Neural progenitor cell (in vitro differentiated cells): Measurements from ENCODE around the gene SDCCAG8. TPM values are rescaled to one million over a fixed set of nuclear protein-coding genes. Genes with fewer than 3 reads are reported as not detected.

Source experiments
- DNase-seq: peaks from one replicate; pipeline ENCODE4 v3.0.0-alpha.2; 2016; ENCODE audit warnings: low spot score
- H2AFZ ChIP-seq: fragments of 200-600 bp; sonication (generic); replicated peaks from 2 replicates; pipeline ENCODE4 v1.6.1; 2016; ENCODE audit warnings: antibody characterized with exemption
- H3F3A ChIP-seq: fragments of 200-600 bp; sonication (generic); 2 replicates; pipeline ENCODE4 v1.6.1; 2016; ENCODE audit warnings: antibody characterized with exemption, low read depth
- H3K27ac ChIP-seq: fragments of 200-600 bp; sonication (generic); 2 replicates; pipeline ENCODE4 v1.5.1; 2016; ENCODE audit warnings: mild to moderate bottlenecking
- H3K27me3 ChIP-seq: fragments of 200-600 bp; sonication (generic); 2 replicates; pipeline ENCODE4 v1.6.1; 2016; ENCODE audit warnings: mild to moderate bottlenecking, moderate library complexity
- H3K36me3 ChIP-seq: fragments of 200-600 bp; sonication (generic); 2 replicates; pipeline ENCODE4 v1.5.1; 2016
- H3K4me1 ChIP-seq: fragments of 200-600 bp; sonication (generic); 2 replicates; pipeline ENCODE4 v1.6.1; 2016; ENCODE audit warnings: mixed run types
- H3K4me2 ChIP-seq: fragments of 200-600 bp; sonication (generic); 2 replicates; pipeline ENCODE4 v1.6.1; 2016
- H3K4me3 ChIP-seq: fragments of 200-600 bp; sonication (generic); 2 replicates; pipeline ENCODE4 v1.5.1; 2016
- H3K79me2 ChIP-seq: fragments of 200-600 bp; sonication (generic); 2 replicates; pipeline ENCODE4 v1.6.1; 2016; ENCODE audit warnings: low read depth
- H3K9ac ChIP-seq: fragments of 200-600 bp; sonication (generic); 2 replicates; pipeline ENCODE4 v1.6.1; 2016
- H3K9me3 ChIP-seq: fragments of 200-600 bp; sonication (generic); 2 replicates; pipeline ENCODE4 v1.5.1; 2016; ENCODE audit warnings: low read depth
- H4K20me1 ChIP-seq: fragments of 200-600 bp; sonication (generic); 2 replicates; pipeline ENCODE4 v1.6.1; 2016; ENCODE audit warnings: low read depth
- H3K27ac Mint-ChIP-seq: 3 replicates; pipeline ENCODE4 v1.8.0; 2021; ENCODE audit warnings: mixed read lengths
- H3K27me3 Mint-ChIP-seq: 2 replicates; pipeline ENCODE4 v1.8.0; 2022; ENCODE audit warnings: low read depth, mild to moderate bottlenecking, inconsistent platforms, moderate library complexity, mixed read lengths; ENCODE audit not compliant: insufficient read depth
- H3K36me3 Mint-ChIP-seq: 3 replicates; pipeline ENCODE4 v1.8.0; 2021; ENCODE audit warnings: mixed read lengths
- H3K4me1 Mint-ChIP-seq: 3 replicates; pipeline ENCODE4 v1.8.0; 2021; ENCODE audit warnings: mixed read lengths
- H3K4me3 Mint-ChIP-seq: 3 replicates; pipeline ENCODE4 v1.8.0; 2021; ENCODE audit warnings: mild to moderate bottlenecking, moderate library complexity, mixed read lengths
- H3K9me3 Mint-ChIP-seq: 3 replicates; pipeline ENCODE4 v1.8.0; 2020; ENCODE audit warnings: mixed read lengths
- CTCF ChIP-seq: fragments of 200-600 bp; sonication (generic); IDR thresholded peaks from 2 replicates; pipeline ENCODE4 v1.5.1; 2017; ENCODE audit warnings: antibody characterized with exemption, mild to moderate bottlenecking
- EZH2 ChIP-seq: fragments of 200-600 bp; sonication (generic); IDR thresholded peaks from 2 replicates; pipeline ENCODE4 v1.6.1; 2017; ENCODE audit warnings: antibody characterized with exemption, mild to moderate bottlenecking, moderate library complexity
- EZH2phosphoT487 ChIP-seq: fragments of 200-600 bp; sonication (generic); IDR thresholded peaks from 2 replicates; pipeline ENCODE4 v1.6.1; 2017; ENCODE audit warnings: antibody characterized with exemption
- total RNA-seq: library from RNA; depleted of rRNA; stranded (reverse); fragments of >200 nt; gene quantifications from 2 replicates; pipeline ENCODE4 v1.2.3, GENCODE V29; 2015; ENCODE audit warnings: low replicate concordance

Gene SDCCAG8
- total RNA-seq, 1 donor from 2014 or later = 30.3 TPM

GRCh38 chr1:243434594-243434993 lies 178.8 kb downstream of the SDCCAG8 start:
- H3K27me3 ChIP-seq = no peaks in the 10 kb centered on the region
- no peaks in the 10 kb centered on the region for H3K36me3 ChIP-seq

GRCh38 chr1:243435836-243436235 lies 180.0 kb downstream of the SDCCAG8 start:
- no peak overlapping the region for H3K27ac Mint-ChIP-seq
- H3K4me3 ChIP-seq = no peak overlapping the region
- no peak overlapping the region for H3K27ac ChIP-seq
- no peaks in the 10 kb centered on the region for H3K79me2 ChIP-seq
- H3K27me3 Mint-ChIP-seq = no peaks in the 10 kb centered on the region
- H3K9me3 Mint-ChIP-seq = no peaks in the 10 kb centered on the region
- peaks cover 3% of the 10 kb centered on the region for H3K36me3 Mint-ChIP-seq
- DNase-seq = no peak
- H3K4me2 ChIP-seq = no peak overlapping the region
- H3K4me1 ChIP-seq = peaks cover 13% of the 10 kb centered on the region
- no peak overlapping the region for H3K4me3 Mint-ChIP-seq
- H4K20me1 ChIP-seq = no peaks in the 10 kb centered on the region
- no peak overlapping the region for H2AFZ ChIP-seq
- H3K9me3 ChIP-seq = no peaks in the 10 kb centered on the region
- TF ChIP-seq EZH2 (no peak), EZH2phosphoT487 (no peak), CTCF (no peak)
- H3K36me3 ChIP-seq = no peaks in the 10 kb centered on the region
- no peak overlapping the region for H3K9ac ChIP-seq
- no peaks in the 10 kb centered on the region for H3K27me3 ChIP-seq
- H3F3A ChIP-seq = peaks cover 8% of the 10 kb centered on the region
- H3K4me1 Mint-ChIP-seq = peaks cover 38% of the 10 kb centered on the region

More at GRCh38 chr1:243434594-243434993, 178.8 kb downstream of the SDCCAG8 start:
- Histone ChIP-seq H2AFZ (no peak overlapping the region), H3K9ac (no peak overlapping the region), H3K9me3 (no peaks in the 10 kb centered on the region), H3K4me3 (no peak overlapping the region), H3K27ac (no peak overlapping the region), H3K4me2 (no peak overlapping the region), H3K79me2 (no peaks in the 10 kb centered on the region), H4K20me1 (no peaks in the 10 kb centered on the region), H3F3A (no peaks in the 10 kb centered on the region), H3K4me1 (peaks cover under 1% of the 10 kb centered on the region)
- H3K27ac Mint-ChIP-seq = peak overlapping the region; percentile 24
- no peak overlapping the region for H3K4me3 Mint-ChIP-seq
- no peak for DNase-seq
- H3K4me1 Mint-ChIP-seq = peaks cover 29% of the 10 kb centered on the region
- no peak for TF ChIP-seq CTCF
- TF ChIP-seq EZH2phosphoT487 = no peak
- no peak for TF ChIP-seq EZH2
- peaks cover 3% of the 10 kb centered on the region for H3K9me3 Mint-ChIP-seq
- no peaks in the 10 kb centered on the region for H3K27me3 Mint-ChIP-seq
- peaks cover 6% of the 10 kb centered on the region for H3K36me3 Mint-ChIP-seq

- Histone ChIP-seq H3K4me2 (no peak overlapping the region), H2AFZ (no peak overlapping the region), H3K36me3 (no peaks in the 10 kb centered on the region), H3K9ac (no peak overlapping the region), H3K79me2 (no peaks in the 10 kb centered on the region), H3K4me1 (peaks cover 17% of the 10 kb centered on the region), H3K9me3 (no peaks in the 10 kb centered on the region), H3K27ac (no peak overlapping the region), H4K20me1 (no peaks in the 10 kb centered on the region), H3F3A (peaks cover 8% of the 10 kb centered on the region), H3K4me3 (no peak overlapping the region), H3K27me3 (no peaks in the 10 kb centered on the region)
- Mint-ChIP-seq H3K4me3 (no peak overlapping the region), H3K4me1 (peaks cover 45% of the 10 kb centered on the region), H3K9me3 (no peaks in the 10 kb centered on the region), H3K27me3 (no peaks in the 10 kb centered on the region), H3K27ac (no peak overlapping the region), H3K36me3 (no peaks in the 10 kb centered on the region)
- TF ChIP-seq CTCF = no peak
- no peak for TF ChIP-seq EZH2
- no peak for TF ChIP-seq EZH2phosphoT487
- DNase-seq = no peak
Observed at GRCh38 chr1:243438146-243438545, 182.3 kb downstream of the SDCCAG8 start.
